ENCODE results near the gene MTHFS.

MTHFS gene

DNA sequence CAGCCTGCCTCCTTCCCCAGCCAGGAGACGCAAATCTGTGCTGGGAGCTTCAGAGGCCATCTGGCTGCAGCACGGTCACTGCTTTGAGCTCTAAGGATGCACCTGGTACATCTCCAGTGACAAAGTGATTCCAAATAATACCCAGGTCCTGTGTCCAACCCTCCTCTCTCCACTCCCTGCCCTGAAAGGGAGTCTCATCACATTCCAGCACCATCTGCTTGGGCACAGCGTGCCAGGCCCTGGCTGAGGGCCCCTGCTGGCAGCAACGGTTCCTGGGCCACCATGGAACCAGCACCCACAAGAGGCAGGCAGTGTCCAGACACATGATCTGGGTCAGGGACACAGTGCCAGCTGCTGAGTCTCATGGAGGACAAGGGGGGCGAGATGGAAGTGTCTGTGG lies 81.3 kb downstream of the MTHFS start:
- DNase-seq (ENCODE audit: low read depth): no peak

- DNase-seq (ENCODE audit: low read depth): no peak
Measured at GRCh38 chr15:79812541-79812940, 84.3 kb downstream of the MTHFS start.

DNA sequence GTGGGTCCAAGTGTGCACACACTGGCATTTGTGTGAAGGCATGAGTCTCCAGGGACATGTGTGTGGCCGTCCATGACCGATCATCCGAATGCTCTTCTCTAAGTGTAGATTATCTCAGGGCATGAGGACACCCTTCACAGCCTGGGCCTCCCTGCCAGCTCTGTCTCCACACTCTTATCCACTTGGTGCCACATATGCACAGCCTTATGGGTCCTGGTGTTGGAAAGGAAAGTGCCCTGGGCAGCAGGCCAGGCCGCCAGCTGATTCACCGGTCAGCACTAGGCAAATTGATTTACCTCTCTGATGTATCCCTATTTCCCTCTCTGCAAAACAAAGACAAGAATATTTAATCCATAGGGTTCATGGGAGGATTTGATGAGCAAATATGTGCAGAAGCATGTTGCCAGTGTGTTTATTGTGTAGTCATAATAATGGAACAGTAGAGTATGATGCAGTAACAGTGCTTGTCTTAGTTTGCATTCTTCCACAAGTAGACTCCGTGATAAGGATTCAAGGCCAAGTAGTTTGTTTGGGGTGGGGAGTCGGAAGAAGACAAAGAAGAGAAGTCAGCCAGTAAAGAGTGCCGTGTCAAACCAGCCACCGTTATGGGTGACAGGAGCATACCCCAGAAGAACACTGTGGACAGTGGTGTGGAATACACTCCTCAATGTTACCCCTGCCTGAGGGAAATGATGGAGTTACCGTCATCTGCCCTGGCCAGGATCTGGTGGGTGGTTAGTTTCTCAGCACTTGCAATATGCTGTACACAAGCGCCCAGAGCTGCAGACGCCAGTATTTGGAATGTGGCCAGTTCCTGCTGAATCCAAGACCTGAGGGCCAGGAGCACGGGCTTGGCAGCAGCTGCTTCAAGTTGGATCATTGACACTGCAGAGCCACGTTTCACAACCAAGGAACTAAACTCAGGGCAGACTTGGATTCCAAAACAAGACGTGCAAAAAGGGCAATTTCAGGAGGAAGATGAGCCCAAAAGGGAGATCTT lies 85.1 kb downstream of the MTHFS start:
- DNase-seq (ENCODE audit: low read depth): no peak

GRCh38 chr15:79804838-79805237 lies 92.0 kb downstream of the MTHFS start:
- no peak for DNase-seq (ENCODE audit: low read depth)

GRCh38 chr15:79798311-79798710 lies 98.5 kb downstream of the MTHFS start:
- DNase-seq (ENCODE audit: low read depth): no peak

Data from non-pigmented ciliary epithelial cell (primary cell).